Stimulated activated CD4-positive, alpha-beta T cell treated with anti-CD3 and anti-CD28 coated beads, TNF-alpha, amount 100 ng/mL, for 24 hours (primary cell): Measurements from ENCODE around the gene KCNE4.

Experiments used
- DNase-seq, 3 experiments: peaks; one replicate each; pipeline ENCODE4 v3.0.0-alpha.2; 2020; ENCODE audit warnings: low read depth in 3 of 3

KCNE4 gene

GRCh38 chr2:223040527-223040926 lies 11.5 kb upstream of the KCNE4 start:
- no peak for DNase-seq

- DNase-seq: no peak
Measured at GRCh38 chr2:223041527-223042109, 10.4 kb upstream of the KCNE4 start.

GRCh38 chr2:223042284-223042683 lies 9.7 kb upstream of the KCNE4 start:
- no peak for DNase-seq

- DNase-seq: no peak
Measured at GRCh38 chr2:223042704-223043118, 9.3 kb upstream of the KCNE4 start.

- DNase-seq: no peak
Measured at GRCh38 chr2:223043164-223043941, 8.6 kb upstream of the KCNE4 start.

- DNase-seq: no peak
Measured at GRCh38 chr2:223044092-223044836, 7.7 kb upstream of the KCNE4 start.

GRCh38 chr2:223044916-223045700 lies 6.9 kb upstream of the KCNE4 start:
- no peak for DNase-seq

- no peak for DNase-seq
Measured at GRCh38 chr2:223046470-223047040, 5.4 kb upstream of the KCNE4 start.

- DNase-seq: no peak
Measured at GRCh38 chr2:223047260-223047761, 4.7 kb upstream of the KCNE4 start.

- no peak for DNase-seq
Measured at GRCh38 chr2:223048519-223048918, 3.5 kb upstream of the KCNE4 start.

GRCh38 chr2:223049356-223049755 lies 2.6 kb upstream of the KCNE4 start:
- no peak for DNase-seq

- no peak for DNase-seq
Measured at GRCh38 chr2:223050188-223050587, 1.8 kb upstream of the KCNE4 start.

- no peak for DNase-seq
Measured at GRCh38 chr2:223050900-223051504, 988 bp upstream of the KCNE4 start.

GRCh38 chr2:223052548-223053483 lies 826 bp downstream of the KCNE4 start:
- DNase-seq: no peak

GRCh38 chr2:223053484-223054192 lies 1.6 kb downstream of the KCNE4 start:
- no peak for DNase-seq

- DNase-seq: no peak
Measured at GRCh38 chr2:223054193-223054781, 2.3 kb downstream of the KCNE4 start.

- DNase-seq: no peak
Measured at GRCh38 chr2:223055140-223055539, 3.1 kb downstream of the KCNE4 start.

GRCh38 chr2:223055836-223056235 lies 3.8 kb downstream of the KCNE4 start:
- no peak for DNase-seq
